Gastrocnemius medialis (tissue), 4 donors: ENCODE measurements around the gene STH.

Experiments
- CTCF ChIP-seq, 5 experiments: fragments of 450-650 bp in 3 of 5; fragments of 200-600 bp in 2 of 5; sonication (generic) in 2 of 5; IDR thresholded peaks in 4 of 5; conservative IDR thresholded peaks in 1 of 5; 1 replicate in 4 of 5; 2 replicates in 1 of 5; pipeline ENCODE4 v1.5.1; 2016 to 2019; ENCODE audit warnings: antibody characterized with exemption in 5 of 5, mild to moderate bottlenecking in 3 of 5, moderate library complexity in 3 of 5
- POLR2A ChIP-seq, 2 donors: fragments of 450-650 bp; IDR thresholded peaks; one replicate each; pipeline ENCODE4 v1.6.1; 2017; ENCODE audit warnings: antibody characterized with exemption in 2 of 2, mild to moderate bottlenecking in 2 of 2, moderate library complexity in 2 of 2

GRCh38 chr17:46008591-46008990, 9.5 kb downstream of the STH start:
- no peak for TF ChIP-seq POLR2A (IDR thresholded peaks at IDR 0.05)
- TF ChIP-seq CTCF (IDR thresholded peaks at IDR 0.05 in 4 of 5, conservative IDR thresholded peaks at IDR 0.05 in 1 of 5) = no peak
